Keratinocyte (primary cell): ENCODE measurements around the gene RAPGEF4. TPM values are rescaled to one million over a fixed set of nuclear protein-coding genes. Genes with fewer than 3 reads are reported as not detected.

Experiments used
- DNase-seq: peaks from one replicate; pipeline ENCODE4 v3.0.0-alpha.2; 2011; ENCODE audit warnings: low read depth, missing footprints, low spot score
- FAIRE-seq: peaks from 2 replicates; lab custom pipeline; 2011; peaks lifted over from hg19 to GRCh38; lab: Jason Lieb, UNC
- H2AFZ ChIP-seq: 2 replicates; pipeline ENCODE4 v1.6.0; 2012; ENCODE audit warnings: low read length, control low read depth, inconsistent platforms; ENCODE audit not compliant: control insufficient read depth
- H3K27ac ChIP-seq: 2 replicates; pipeline ENCODE4 v1.5.1; 2011; ENCODE audit warnings: low read length; ENCODE audit not compliant: control insufficient read depth, insufficient read depth
- H3K27me3 ChIP-seq: 3 replicates; pipeline ENCODE4 v1.6.0; 2011; ENCODE audit warnings: low read length; ENCODE audit not compliant: control insufficient read depth, insufficient read depth; ENCODE audit errors: extremely low read depth
- H3K36me3 ChIP-seq, 2 experiments: 2 replicates in 1 of 2; 3 replicates in 1 of 2; pipeline ENCODE4 v1.5.1; 2011; ENCODE audit warnings: low read length in 2 of 2, mild to moderate bottlenecking in 1 of 2; ENCODE audit not compliant: control insufficient read depth in 2 of 2, insufficient read depth in 2 of 2; ENCODE audit errors: extremely low read depth in 1 of 2
- H3K4me1 ChIP-seq: 3 replicates; pipeline ENCODE4 v1.5.1; 2011; ENCODE audit warnings: low read length; ENCODE audit not compliant: control insufficient read depth, insufficient read depth; ENCODE audit errors: extremely low read depth
- H3K4me2 ChIP-seq: 3 replicates; pipeline ENCODE4 v1.6.0; 2011; ENCODE audit warnings: low read depth, low read length; ENCODE audit not compliant: control insufficient read depth, insufficient read depth; ENCODE audit errors: extremely low read depth
- H3K4me3 ChIP-seq, 3 experiments: fragments of 200-600 bp in 1 of 3; sonication (generic) in 1 of 3; 2 replicates in 2 of 3; 3 replicates in 1 of 3; pipeline ENCODE4 v1.5.1; 2011 to 2016; ENCODE audit warnings: low read length in 3 of 3, mild to moderate bottlenecking in 3 of 3, control low read depth in 2 of 3, inconsistent platforms in 1 of 3, low read depth in 1 of 3, mixed read lengths in 1 of 3, mixed run types in 1 of 3, moderate library complexity in 1 of 3; ENCODE audit not compliant: control insufficient read depth in 2 of 3, insufficient read depth in 2 of 3; ENCODE audit errors: extremely low read depth in 1 of 3
- H3K79me2 ChIP-seq: 2 replicates; pipeline ENCODE4 v1.6.0; 2012; ENCODE audit warnings: low read length; ENCODE audit not compliant: control insufficient read depth, insufficient read depth
- H3K9ac ChIP-seq: 3 replicates; pipeline ENCODE4 v1.6.0; 2011; ENCODE audit warnings: low read length; ENCODE audit not compliant: control insufficient read depth, insufficient read depth; ENCODE audit errors: extremely low read depth
- H3K9me1 ChIP-seq: 3 replicates; pipeline ENCODE4 v1.6.0; 2011; ENCODE audit warnings: low read length; ENCODE audit not compliant: control insufficient read depth, insufficient read depth; ENCODE audit errors: extremely low read depth
- H3K9me3 ChIP-seq: 2 replicates; pipeline ENCODE4 v1.5.1; 2012; ENCODE audit warnings: low read depth, low read length; ENCODE audit not compliant: control insufficient read depth
- H4K20me1 ChIP-seq: 3 replicates; pipeline ENCODE4 v1.6.0; 2011; ENCODE audit warnings: low read length; ENCODE audit not compliant: control insufficient read depth, insufficient read depth; ENCODE audit errors: extremely low read depth
- CTCF ChIP-seq, 3 experiments: IDR thresholded peaks in 1 of 3; conservative IDR thresholded peaks in 1 of 3; optimal IDR thresholded peaks in 1 of 3; 2 replicates in 2 of 3; 3 replicates in 1 of 3; pipeline versions ENCODE3 to v1.5.1; 2011; ENCODE audit warnings: low read length in 3 of 3, mild to moderate bottlenecking in 3 of 3, moderate library complexity in 2 of 3, control low read depth in 1 of 3, inconsistent platforms in 1 of 3; ENCODE audit not compliant: insufficient read depth in 2 of 3; ENCODE audit errors: extremely low read depth in 1 of 3
- EZH2 ChIP-seq: IDR thresholded peaks from one replicate; pipeline ENCODE4 v1.6.1; 2012; ENCODE audit warnings: inconsistent platforms, mild to moderate bottlenecking, low read length, moderate library complexity
- dilution Hi-C: fragments of 300-500 bp; cut with MboI; formaldehyde crosslinking; loops from one replicate; pipeline ENCODE4 v1.7.0; 2020; ENCODE audit warnings: low sequenced_read_pairs; ENCODE audit not compliant: extremely low pct_ligation_motif_present
- polyA plus RNA-seq, 5 experiments: library from polyadenylated mRNA; depleted of rRNA in 3 of 5; stranded (reverse) in 3 of 5; stranded (forward) in 1 of 5; unstranded in 1 of 5; fragments of >200 nt; gene quantifications; 1 replicate in 1 of 5; 2 replicates in 3 of 5; 3 replicates in 1 of 5; pipeline versions ENCODE4 v1.2.1 to v1.2.3, GENCODE V29; 2011 to 2012; ENCODE audit warnings: missing spikeins in 2 of 5, low read depth in 1 of 5, low replicate concordance in 1 of 5

Gene RAPGEF4
- polyA plus RNA-seq, 1 donor (not counting 4 experiments of a cell fraction or from before 2014, with no cell fraction given) = 1.6 TPM

DNA sequence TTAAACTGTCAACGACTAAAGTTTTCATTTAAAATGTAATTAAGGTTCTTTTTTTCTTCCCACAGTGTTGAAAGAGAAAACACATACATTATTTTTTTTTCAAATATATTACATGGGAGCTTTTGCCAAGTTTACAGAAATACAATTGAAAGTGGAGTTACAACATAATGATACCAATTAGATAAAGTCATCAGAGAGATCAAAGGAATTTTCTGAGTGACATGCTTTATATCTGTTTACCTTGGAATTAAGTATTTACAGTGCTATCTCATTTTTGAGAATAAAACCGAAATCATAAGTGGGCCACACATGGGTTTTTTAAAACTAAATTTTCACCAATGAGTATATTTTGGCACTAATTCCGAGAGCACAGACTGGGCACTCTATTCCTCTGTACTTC lies 165.2 kb downstream of the RAPGEF4 start:
- H3K9ac ChIP-seq = no peak overlapping the region
- H3K79me2 ChIP-seq = no peaks in the 10 kb centered on the region
- H3K36me3 ChIP-seq = no peaks in the 10 kb centered on the region
- no peak overlapping the region for H3K4me3 ChIP-seq
- H3K27me3 ChIP-seq = no peaks in the 10 kb centered on the region
- H4K20me1 ChIP-seq = no peaks in the 10 kb centered on the region
- H3K4me1 ChIP-seq = no peaks in the 10 kb centered on the region
- DNase-seq (no peak), FAIRE-seq (no peak)
- dilution Hi-C loops = loop anchor here (25.0 kb wide), 1 partner anchor 89 kb away; no protein-coding TSS in a partner anchor
- no peak overlapping the region for H2AFZ ChIP-seq
- H3K9me1 ChIP-seq = no peaks in the 10 kb centered on the region
- no peak overlapping the region for H3K27ac ChIP-seq
- no peaks in the 10 kb centered on the region for H3K9me3 ChIP-seq
- TF ChIP-seq CTCF (optimal IDR thresholded peaks at IDR 0.05 in 1 of 3, IDR thresholded peaks at IDR 0.05 in 1 of 3, conservative IDR thresholded peaks at IDR 0.05 in 1 of 3; ENCODE audit: extremely low read depth in 1 of 3, insufficient read depth in 2 of 3, low read length in 3 of 3) = no peak
- no peak for TF ChIP-seq EZH2
- H3K4me2 ChIP-seq = no peak overlapping the region

DNA sequence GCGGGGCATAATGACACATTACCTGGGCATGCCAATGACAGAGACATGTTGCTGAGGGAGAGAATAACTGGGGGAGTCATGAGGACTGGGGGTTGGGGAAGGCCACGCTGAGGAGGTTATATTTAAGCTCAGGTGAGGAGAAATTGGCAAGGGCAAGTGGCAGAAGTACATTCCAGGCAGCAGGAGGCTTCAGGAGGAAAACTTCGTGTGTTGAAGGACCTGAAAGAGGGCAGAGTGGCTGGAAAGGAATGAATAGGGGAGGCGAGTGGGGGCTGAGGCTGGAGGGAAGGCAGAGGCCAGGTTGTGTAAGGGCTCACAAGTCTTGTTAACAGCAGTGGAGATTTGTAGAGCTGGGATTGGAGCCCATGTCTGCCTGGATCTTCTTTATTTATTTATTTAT lies 166.3 kb downstream of the RAPGEF4 start:
- Histone ChIP-seq H3K4me1 (no peaks in the 10 kb centered on the region), H3K36me3 (no peaks in the 10 kb centered on the region), H3K79me2 (no peaks in the 10 kb centered on the region), H3K9me1 (no peaks in the 10 kb centered on the region), H3K9me3 (no peaks in the 10 kb centered on the region), H3K4me2 (no peak overlapping the region), H3K9ac (no peak overlapping the region), H2AFZ (no peak overlapping the region), H4K20me1 (no peaks in the 10 kb centered on the region), H3K27me3 (no peaks in the 10 kb centered on the region), H3K27ac (no peak overlapping the region), H3K4me3 (no peak overlapping the region)
- no peak for FAIRE-seq
- DNase-seq = no peak
- dilution Hi-C loops = loop anchor here (25.0 kb wide), 1 partner anchor 90 kb away; no protein-coding TSS in a partner anchor
- TF ChIP-seq EZH2 = no peak
- TF ChIP-seq CTCF (optimal IDR thresholded peaks at IDR 0.05 in 1 of 3, IDR thresholded peaks at IDR 0.05 in 1 of 3, conservative IDR thresholded peaks at IDR 0.05 in 1 of 3; ENCODE audit: extremely low read depth in 1 of 3, insufficient read depth in 2 of 3, low read length in 3 of 3) = no peak
